ENCODE data around the gene ZBTB7C. TPM values are rescaled to one million over a fixed set of nuclear protein-coding genes. Genes with fewer than 3 reads are reported as not detected.

Gene ZBTB7C
- total RNA-seq, 2 experiments from 2014 or later: not detected

DNA sequence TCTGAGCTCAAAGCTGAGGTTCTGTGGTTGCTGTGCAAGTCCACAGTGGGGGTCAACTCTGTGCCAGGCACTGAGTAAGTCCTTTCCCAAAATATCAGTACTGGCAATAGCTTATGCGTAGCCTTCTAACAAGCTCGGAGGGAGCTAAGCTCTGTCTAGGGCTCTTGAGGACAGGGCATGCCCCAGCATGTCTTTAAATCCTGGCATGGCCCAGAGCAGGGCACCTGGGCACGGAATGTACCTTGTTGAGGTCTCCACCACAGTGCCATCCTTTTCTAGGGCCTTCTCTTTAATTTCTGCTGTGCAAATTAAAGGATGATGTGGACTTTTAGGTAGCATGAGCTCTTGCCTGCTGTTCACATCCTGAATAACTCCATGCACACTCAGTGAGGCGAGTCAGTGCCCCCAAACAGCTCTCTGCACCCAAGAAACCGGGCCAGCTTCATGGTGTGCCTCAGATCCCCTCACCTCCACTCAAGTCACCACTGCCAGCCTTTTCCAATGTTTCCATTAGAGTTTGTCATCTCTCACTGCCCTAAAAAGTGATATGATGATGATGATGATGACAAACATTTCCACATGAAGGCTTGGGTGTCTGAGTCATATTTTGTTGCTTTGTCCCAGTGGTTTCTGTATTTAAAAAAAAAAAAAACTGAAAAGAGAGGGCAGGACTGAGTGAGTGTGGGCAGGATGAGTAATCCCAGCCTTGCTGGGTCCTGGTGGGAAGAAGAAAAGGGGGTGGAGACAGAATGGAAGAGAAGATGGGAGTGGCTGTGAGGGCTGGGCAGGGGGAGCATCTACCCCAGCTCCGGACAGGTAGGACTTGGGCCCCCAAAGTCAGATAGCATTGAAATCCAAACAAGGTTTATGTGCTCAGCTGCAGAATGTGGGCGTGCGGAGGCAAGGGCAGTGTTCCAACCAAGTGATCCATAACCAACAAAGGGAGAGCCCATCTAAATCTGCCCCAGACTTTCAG is 78.9 kb downstream of the ZBTB7C start:
- Histone ChIP-seq H3K27ac (ENCODE audit: low read depth, low read length, poor library complexity, severe bottlenecking) (no peak overlapping the region), H3K36me3 (ENCODE audit: insufficient read depth, low read length) (no peaks in the 10 kb centered on the region), H3K4me3 (ENCODE audit: low read depth, low read length, poor library complexity, severe bottlenecking) (no peak overlapping the region), H4K20me1 (ENCODE audit: insufficient read depth, low read length) (no peaks in the 10 kb centered on the region), H3K4me1 (ENCODE audit: insufficient read depth, low read length, poor library complexity, severe bottlenecking) (no peaks in the 10 kb centered on the region), H3K9me2 (ENCODE audit: insufficient read depth, low read length) (no peaks in the 10 kb centered on the region), H3K4me2 (ENCODE audit: low read length) (no peak overlapping the region), H3K9me3 (ENCODE audit: low read length) (no peaks in the 10 kb centered on the region), H3K79me2 (ENCODE audit: insufficient read depth, low read depth, low read length) (no peaks in the 10 kb centered on the region), H2AFZ (ENCODE audit: low read length) (no peak overlapping the region)
- intact Hi-C loops (cut with micrococcal nuclease; ENCODE audit: unreplicated experiment): no loop called here
- no peak for TF ChIP-seq EZH2phosphoT487 (IDR thresholded peaks at IDR 0.05; ENCODE audit: borderline replicate concordance, low read depth, low read length)
- TF ChIP-seq, protein P1, sequence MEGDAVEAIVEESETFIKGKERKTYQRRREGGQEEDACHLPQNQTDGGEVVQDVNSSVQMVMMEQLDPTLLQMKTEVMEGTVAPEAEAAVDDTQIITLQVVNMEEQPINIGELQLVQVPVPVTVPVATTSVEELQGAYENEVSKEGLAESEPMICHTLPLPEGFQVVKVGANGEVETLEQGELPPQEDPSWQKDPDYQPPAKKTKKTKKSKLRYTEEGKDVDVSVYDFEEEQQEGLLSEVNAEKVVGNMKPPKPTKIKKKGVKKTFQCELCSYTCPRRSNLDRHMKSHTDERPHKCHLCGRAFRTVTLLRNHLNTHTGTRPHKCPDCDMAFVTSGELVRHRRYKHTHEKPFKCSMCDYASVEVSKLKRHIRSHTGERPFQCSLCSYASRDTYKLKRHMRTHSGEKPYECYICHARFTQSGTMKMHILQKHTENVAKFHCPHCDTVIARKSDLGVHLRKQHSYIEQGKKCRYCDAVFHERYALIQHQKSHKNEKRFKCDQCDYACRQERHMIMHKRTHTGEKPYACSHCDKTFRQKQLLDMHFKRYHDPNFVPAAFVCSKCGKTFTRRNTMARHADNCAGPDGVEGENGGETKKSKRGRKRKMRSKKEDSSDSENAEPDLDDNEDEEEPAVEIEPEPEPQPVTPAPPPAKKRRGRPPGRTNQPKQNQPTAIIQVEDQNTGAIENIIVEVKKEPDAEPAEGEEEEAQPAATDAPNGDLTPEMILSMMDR (conservative IDR thresholded peaks at IDR 0.05; ENCODE audit: low read length): no peak
- ChIA-PET CTCF (ENCODE audit: unreplicated experiment) (no interaction called here), POLR2A (no interaction called here)
- DNase-seq (ENCODE audit: low spot score): no peak
- BruUV-seq (replicated peaks): no TSS peak

DNA sequence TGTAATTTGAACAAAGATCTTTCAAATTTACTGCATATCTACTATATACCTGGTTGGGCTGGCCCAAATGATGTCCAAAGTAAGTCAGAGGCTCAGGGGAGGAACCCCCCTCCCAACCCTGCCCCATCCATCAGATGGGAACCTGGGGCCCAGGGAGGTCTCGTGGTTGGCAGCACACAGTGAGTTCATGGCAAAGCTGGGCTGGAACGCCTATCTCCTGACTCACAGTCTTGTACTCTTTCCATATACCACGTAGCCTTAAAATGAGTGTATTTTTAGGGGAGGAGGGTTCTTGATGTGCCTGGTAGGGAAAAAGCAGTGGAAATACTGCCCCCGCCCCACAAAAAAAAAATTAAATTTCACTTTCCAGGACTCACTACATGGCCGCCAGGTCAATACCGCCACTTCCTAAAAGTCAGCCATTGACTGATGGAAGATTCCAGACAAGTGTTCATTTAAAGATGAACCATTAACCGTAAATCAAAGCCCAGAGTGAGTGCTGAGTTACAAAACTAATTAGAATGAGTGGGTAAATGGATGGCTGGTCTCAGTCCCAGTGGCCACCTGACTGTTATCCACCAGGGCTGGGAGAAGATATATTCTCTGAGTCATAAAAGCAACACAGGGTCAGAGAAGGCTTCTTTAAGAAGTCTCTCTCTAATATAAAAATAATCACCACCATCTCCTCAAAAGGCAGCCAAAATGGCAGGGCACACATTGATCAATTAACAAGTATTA is 80.5 kb downstream of the ZBTB7C start:
- Histone ChIP-seq H3K79me2 (ENCODE audit: insufficient read depth, low read depth, low read length) (no peaks in the 10 kb centered on the region), H3K36me3 (ENCODE audit: insufficient read depth, low read length) (no peaks in the 10 kb centered on the region), H3K9me2 (ENCODE audit: insufficient read depth, low read length) (no peaks in the 10 kb centered on the region), H4K20me1 (ENCODE audit: insufficient read depth, low read length) (no peaks in the 10 kb centered on the region), H3K4me1 (ENCODE audit: insufficient read depth, low read length, poor library complexity, severe bottlenecking) (no peaks in the 10 kb centered on the region), H3K4me2 (ENCODE audit: low read length) (no peak overlapping the region), H3K27ac (ENCODE audit: low read depth, low read length, poor library complexity, severe bottlenecking) (no peak overlapping the region), H2AFZ (ENCODE audit: low read length) (no peak overlapping the region), H3K4me3 (ENCODE audit: low read depth, low read length, poor library complexity, severe bottlenecking) (no peak overlapping the region), H3K9me3 (ENCODE audit: low read length) (no peaks in the 10 kb centered on the region)
- DNase-seq (ENCODE audit: low spot score): no peak
- intact Hi-C loops (cut with micrococcal nuclease; ENCODE audit: unreplicated experiment): no loop called here
- TF ChIP-seq, protein P1 (conservative IDR thresholded peaks at IDR 0.05; ENCODE audit: low read length): no peak
- no peak for TF ChIP-seq EZH2phosphoT487 (IDR thresholded peaks at IDR 0.05; ENCODE audit: borderline replicate concordance, low read depth, low read length)
- ChIA-PET CTCF (ENCODE audit: unreplicated experiment) (no interaction called here), POLR2A (interaction anchor here (0.6 kb wide), 1 partner anchor 36 kb away, joined by 3 read pairs; no protein-coding TSS in a partner anchor)
- BruUV-seq (replicated peaks): no TSS peak

Data from OCI-LY7 (cell line).